SK-MEL-5 (cell line): ENCODE data around the gene POU2F3. TPM values are rescaled to one million over a fixed set of nuclear protein-coding genes. Genes with fewer than 3 reads are reported as not detected.
"Not testable (repeated sequence)": the region's sequence is repeated elsewhere in the genome, so short reads cannot be mapped to it uniquely, and the experiment has no call there.

Source experiments
- DNase-seq: peaks from one replicate; pipeline ENCODE4 v3.0.0-alpha.2; 2016; ENCODE audit warnings: low read depth, low spot score
- in situ Hi-C: cut with HindIII; loops from 2 replicates; pipeline ENCODE4 v1.10.0; 2016; ENCODE audit warnings: low sequenced_read_pairs, high pct_unique_total_duplicates, low pct_unique_long_range_greater_than_20kb
- total RNA-seq: library from RNA; depleted of rRNA; stranded (reverse); fragments of >200 nt; shearing (Covaris generic); gene quantifications from 2 replicates; pipeline ENCODE4 v1.2.3, GENCODE V29; 2014

The POU2F3 gene
- total RNA-seq, 1 experiment from 2014 or later = not detected

- in situ Hi-C loops = no loop called here
- peak; percentile 32 for DNase-seq
Measured at GRCh38 chr11:120236169-120237107, 3.5 kb upstream of the POU2F3 start.

GRCh38 chr11:120238968-120239620 is 846 bp upstream of the POU2F3 start:
- DNase-seq = no peak
- in situ Hi-C loops = no loop called here

- DNase-seq = no peak
- in situ Hi-C loops = no loop called here
Measured at GRCh38 chr11:120240866-120241265, 926 bp downstream of the POU2F3 start.

GRCh38 chr11:120241277-120241676 is 1.3 kb downstream of the POU2F3 start:
- in situ Hi-C loops = no loop called here
- DNase-seq = no peak

- no peak for DNase-seq
- in situ Hi-C loops = no loop called here
Measured at GRCh38 chr11:120243221-120243620, 3.3 kb downstream of the POU2F3 start.

- in situ Hi-C loops = no loop called here
- no peak for DNase-seq
Measured at GRCh38 chr11:120244476-120245365, 4.8 kb downstream of the POU2F3 start.

GRCh38 chr11:120245434-120245833 is 5.5 kb downstream of the POU2F3 start:
- no peak for DNase-seq
- in situ Hi-C loops = no loop called here

GRCh38 chr11:120248551-120249278 is 8.8 kb downstream of the POU2F3 start:
- DNase-seq = no peak
- in situ Hi-C loops = no loop called here

GRCh38 chr11:120249279-120250262 is 9.6 kb downstream of the POU2F3 start:
- in situ Hi-C loops = no loop called here
- no peak for DNase-seq

GRCh38 chr11:120253377-120253776 is 13.4 kb downstream of the POU2F3 start:
- in situ Hi-C loops, DNase-seq: not testable (repeated sequence)

GRCh38 chr11:120254788-120255518 is 15.0 kb downstream of the POU2F3 start:
- DNase-seq = no peak
- in situ Hi-C loops = no loop called here

- in situ Hi-C loops = no loop called here
Measured at GRCh38 chr11:120255519-120255866, 15.6 kb downstream of the POU2F3 start.

GRCh38 chr11:120256178-120256577 is 16.2 kb downstream of the POU2F3 start:
- no peak for DNase-seq
- in situ Hi-C loops = no loop called here

More at GRCh38 chr11:120255519-120255866, 15.6 kb downstream of the POU2F3 start:
- DNase-seq = no peak

GRCh38 chr11:120256779-120257178 is 16.8 kb downstream of the POU2F3 start:
- in situ Hi-C loops = no loop called here

GRCh38 chr11:120257346-120257745 is 17.4 kb downstream of the POU2F3 start:
- in situ Hi-C loops = no loop called here

More at GRCh38 chr11:120256779-120257178, 16.8 kb downstream of the POU2F3 start:
- no peak for DNase-seq

GRCh38 chr11:120258661-120259060 is 18.7 kb downstream of the POU2F3 start:
- in situ Hi-C loops = no loop called here
- no peak for DNase-seq

More at GRCh38 chr11:120257346-120257745, 17.4 kb downstream of the POU2F3 start:
- DNase-seq = no peak
